SK-N-SH treated with all-trans-retinoic acid at 6 μM for 48 hours (cell line): ENCODE data around the gene AUTS2.

ENCODE experiments used
- ARNTL ChIP-seq: fragments of 450-650 bp; formaldehyde crosslinking; IDR thresholded peaks from 2 replicates; pipeline ENCODE4 v1.5.0; 2020; ENCODE audit warnings: low read depth, mild to moderate bottlenecking, moderate library complexity, borderline replicate concordance
- CSDC2 ChIP-seq: fragments of 250-450 bp; sonication (Bioruptor Pico); IDR thresholded peaks from 2 replicates; pipeline ENCODE4 v1.5.0; 2020; ENCODE audit warnings: mild to moderate bottlenecking, moderate library complexity
- CSRNP3 ChIP-seq: fragments of 250-450 bp; sonication (Bioruptor Pico); IDR thresholded peaks from 2 replicates; pipeline ENCODE4 v1.5.1; 2021; ENCODE audit warnings: mild to moderate bottlenecking, moderate library complexity
- ISL1 ChIP-seq: fragments of 250-450 bp; sonication (Bioruptor Pico); IDR thresholded peaks from 2 replicates; pipeline ENCODE4 v2.1.2; 2022; ENCODE audit warnings: mild to moderate bottlenecking, moderate library complexity
- OSR1 ChIP-seq: fragments of 250-450 bp; sonication (Bioruptor Pico); IDR thresholded peaks from 2 replicates; pipeline ENCODE4 v1.8.0; 2022; ENCODE audit warnings: moderate library complexity, mild to moderate bottlenecking, inconsistent platforms
- PATZ1 ChIP-seq: fragments of 250-450 bp; sonication (Bioruptor Pico); IDR thresholded peaks from 2 replicates; pipeline ENCODE4 v1.8.0; 2020; ENCODE audit warnings: mild to moderate bottlenecking, moderate library complexity, borderline replicate concordance
- POU6F1 ChIP-seq: fragments of 250-450 bp; sonication (Bioruptor Pico); IDR thresholded peaks from 2 replicates; pipeline ENCODE4 v1.8.0; 2021; ENCODE audit warnings: low read depth, mild to moderate bottlenecking, moderate library complexity, borderline replicate concordance
- RARB ChIP-seq: fragments of 250-450 bp; sonication (Bioruptor Pico); IDR thresholded peaks from 2 replicates; pipeline ENCODE4 v1.8.0; 2021; ENCODE audit warnings: mild to moderate bottlenecking, moderate library complexity
- TOX ChIP-seq: fragments of 250-450 bp; sonication (Bioruptor Pico); IDR thresholded peaks from 2 replicates; pipeline ENCODE4 v1.8.0; 2021; ENCODE audit warnings: mild to moderate bottlenecking, moderate library complexity, borderline replicate concordance
- ZFP3 ChIP-seq: fragments of 250-450 bp; sonication (Bioruptor Pico); IDR thresholded peaks from 2 replicates; pipeline ENCODE4 v1.5.0; 2020; ENCODE audit warnings: mild to moderate bottlenecking, moderate library complexity
- ZFP30 ChIP-seq: fragments of 450-650 bp; formaldehyde crosslinking; IDR thresholded peaks from 2 replicates; pipeline ENCODE4 v1.5.0; 2022; ENCODE audit warnings: mild to moderate bottlenecking, moderate library complexity
- ZNF565 ChIP-seq: fragments of 450-650 bp; formaldehyde crosslinking; conservative IDR thresholded peaks from 2 replicates; pipeline ENCODE4 v1.5.0; 2020; ENCODE audit warnings: low read depth, mild to moderate bottlenecking, moderate library complexity
- TF ChIP-seq, protein P1 (sequence below): fragments of 250-450 bp; sonication (Bioruptor Pico); IDR thresholded peaks from 2 replicates; pipeline ENCODE4 v1.5.1; 2020; ENCODE audit warnings: low read depth, mild to moderate bottlenecking, moderate library complexity

GRCh38 chr7:69826283-69826682, 228.0 kb downstream of the AUTS2 start:
- TF ChIP-seq CSDC2 (no peak), ISL1 (no peak), CSRNP3 (CRISPR knock-in tag) (no peak), ZFP30 (CRISPR knock-in tag) (no peak), PATZ1 (CRISPR knock-in tag) (no peak), ZFP3 (no peak), RARB (CRISPR knock-in tag) (no peak), OSR1 (no peak), POU6F1 (no peak), TOX (no peak), ZNF565 (no peak), ARNTL (CRISPR knock-in tag) (no peak)
- TF ChIP-seq, protein P1, sequence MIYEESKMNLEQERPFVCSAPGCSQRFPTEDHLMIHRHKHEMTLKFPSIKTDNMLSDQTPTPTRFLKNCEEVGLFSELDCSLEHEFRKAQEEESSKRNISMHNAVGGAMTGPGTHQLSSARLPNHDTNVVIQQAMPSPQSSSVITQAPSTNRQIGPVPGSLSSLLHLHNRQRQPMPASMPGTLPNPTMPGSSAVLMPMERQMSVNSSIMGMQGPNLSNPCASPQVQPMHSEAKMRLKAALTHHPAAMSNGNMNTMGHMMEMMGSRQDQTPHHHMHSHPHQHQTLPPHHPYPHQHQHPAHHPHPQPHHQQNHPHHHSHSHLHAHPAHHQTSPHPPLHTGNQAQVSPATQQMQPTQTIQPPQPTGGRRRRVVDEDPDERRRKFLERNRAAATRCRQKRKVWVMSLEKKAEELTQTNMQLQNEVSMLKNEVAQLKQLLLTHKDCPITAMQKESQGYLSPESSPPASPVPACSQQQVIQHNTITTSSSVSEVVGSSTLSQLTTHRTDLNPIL (CRISPR knock-in tag): no peak
